Hepatic stellate cell (primary cell): ENCODE measurements around the gene COL9A3.
"Not testable (repeated sequence)": the region's sequence is repeated elsewhere in the genome, so short reads cannot be mapped to it uniquely, and the experiment has no call there.

Experiments used
- DNase-seq: peaks from one replicate; pipeline ENCODE4 v3.0.0; 2011; ENCODE audit warnings: low spot score

COL9A3 gene

DNA sequence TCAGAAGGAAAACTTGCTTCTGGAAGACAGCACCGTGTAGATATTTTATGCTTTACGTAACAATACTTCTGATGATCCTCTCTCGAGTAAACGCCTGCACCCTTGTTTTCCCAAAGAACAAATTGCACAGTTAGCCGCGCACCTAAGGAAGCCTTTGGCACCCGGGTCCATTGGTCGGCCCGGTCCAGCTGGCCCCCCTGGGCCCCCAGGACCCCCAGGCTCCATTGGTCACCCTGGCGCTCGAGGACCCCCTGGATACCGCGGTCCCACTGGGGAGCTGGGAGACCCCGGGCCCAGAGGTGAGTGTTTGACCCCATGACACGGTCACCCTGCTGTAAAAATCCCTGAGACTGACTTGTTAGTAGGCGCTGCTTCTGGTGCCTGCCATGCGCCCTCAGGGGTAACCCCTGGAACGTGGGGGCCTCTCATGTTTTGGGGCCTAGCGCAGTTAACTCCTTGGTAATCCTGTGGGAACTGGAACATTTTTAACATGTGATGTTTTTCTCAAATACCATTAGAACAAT, 20.2 kb downstream of the COL9A3 start:
- DNase-seq: no peak

- no peak for DNase-seq
Measured at GRCh38 chr20:62837790-62838127, 20.9 kb downstream of the COL9A3 start.

GRCh38 chr20:62838128-62838891, 21.5 kb downstream of the COL9A3 start:
- no peak for DNase-seq

DNA sequence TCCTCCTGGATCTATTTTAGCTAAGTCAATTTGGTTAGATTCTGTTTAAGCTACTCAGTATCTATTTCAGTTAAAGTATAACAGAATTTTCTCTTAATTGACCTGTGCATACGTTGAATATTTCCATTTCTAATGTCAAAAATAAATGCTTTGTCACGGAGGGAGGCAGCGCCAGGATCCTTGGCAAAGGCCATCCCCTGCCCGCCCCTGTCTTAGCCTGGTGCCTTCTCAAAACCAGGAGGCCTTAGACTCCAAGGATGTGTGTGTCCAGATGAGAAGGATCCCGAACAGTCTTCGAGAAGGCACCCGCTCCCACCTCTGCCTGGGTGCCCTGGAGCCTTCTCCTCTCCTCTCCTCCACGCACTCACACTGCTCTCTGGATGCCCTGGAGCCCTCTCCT, 22.4 kb downstream of the COL9A3 start:
- DNase-seq: no peak

DNA sequence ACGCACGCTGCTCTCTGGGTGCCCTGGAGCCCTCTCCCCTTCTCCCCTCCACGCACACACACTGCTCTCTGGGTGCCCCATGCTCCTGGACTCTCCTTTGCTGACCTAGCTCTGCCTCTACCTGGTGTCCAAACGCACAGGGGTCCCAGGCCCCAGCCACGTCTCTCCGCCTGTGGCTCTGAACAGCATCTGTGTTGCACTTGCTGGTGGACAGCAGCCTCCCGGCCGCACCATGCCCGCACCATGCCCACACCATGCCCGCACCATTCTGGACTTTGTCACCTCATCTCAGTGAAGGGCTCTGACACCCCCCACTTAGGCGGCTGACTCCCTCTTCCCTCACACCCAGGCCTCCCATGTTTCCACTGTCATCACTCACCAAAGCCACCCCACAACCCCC, 23.0 kb downstream of the COL9A3 start:
- no peak for DNase-seq

DNA sequence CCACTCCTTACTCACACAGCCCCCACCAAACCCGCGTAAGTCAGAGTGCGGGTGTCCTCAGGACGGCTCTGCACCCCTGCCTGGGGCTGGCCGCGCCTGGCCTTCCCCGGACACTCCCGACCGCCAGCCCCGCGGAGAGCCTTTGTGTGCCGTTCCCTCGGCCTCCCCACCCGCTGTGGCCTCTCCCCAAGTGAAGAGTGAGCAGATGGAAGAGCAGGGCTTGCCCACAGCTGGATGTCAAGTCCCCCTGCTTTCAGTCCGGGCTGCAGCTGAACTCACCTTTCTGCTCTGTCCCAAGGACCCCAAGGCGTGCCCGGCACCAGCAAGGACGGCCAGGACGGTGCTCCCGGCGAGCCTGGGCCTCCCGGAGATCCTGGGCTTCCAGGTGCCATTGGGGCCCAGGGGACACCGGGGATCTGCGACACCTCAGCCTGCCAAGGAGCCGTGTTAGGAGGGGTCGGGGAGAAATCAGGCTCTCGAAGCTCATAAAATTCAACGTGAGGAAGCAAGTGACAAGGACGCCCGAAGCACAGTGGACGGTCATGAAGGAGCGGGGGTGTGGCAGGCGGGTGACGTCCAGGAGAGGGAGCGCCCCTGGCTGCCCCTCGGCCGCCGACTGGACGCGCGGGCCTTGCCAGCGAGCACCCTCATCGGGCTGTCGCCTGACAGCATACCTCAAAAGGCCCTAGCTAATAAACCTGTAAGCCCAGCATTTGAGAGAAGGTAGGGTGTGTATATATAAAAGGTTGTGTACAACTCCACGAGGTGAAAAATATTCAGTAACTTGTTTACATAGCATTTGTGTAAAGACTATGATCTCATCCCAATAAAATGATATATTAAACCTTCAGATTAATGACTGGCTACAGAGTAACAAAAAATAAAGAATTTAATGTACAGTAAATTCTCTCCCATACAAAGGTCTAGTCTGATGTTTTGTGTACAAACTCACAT, 23.7 kb downstream of the COL9A3 start:
- DNase-seq: no peak

DNA sequence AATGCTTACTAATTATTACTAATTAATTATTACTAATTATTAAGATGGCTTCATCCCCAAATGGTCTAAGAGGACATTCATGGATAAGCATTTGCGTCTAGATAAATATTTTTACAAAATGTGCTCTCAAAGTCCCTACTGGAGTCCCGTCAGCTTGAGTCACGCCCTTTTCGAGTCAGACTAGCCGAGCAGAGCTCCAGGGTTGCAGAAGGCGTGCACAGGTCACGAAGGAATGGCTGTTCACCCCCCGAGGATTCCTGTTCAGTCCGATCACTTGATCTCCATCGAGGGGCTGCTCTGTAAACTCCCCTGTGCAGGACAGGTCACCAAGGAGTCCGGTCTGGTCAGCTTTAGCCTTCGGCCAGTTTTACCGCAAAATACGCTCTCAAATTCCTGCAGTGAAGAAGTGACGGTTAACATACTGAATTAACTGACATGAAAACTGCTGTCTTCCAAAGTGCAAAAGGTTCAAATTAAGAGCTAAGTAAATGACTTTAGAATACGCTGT, 24.9 kb downstream of the COL9A3 start:
- no peak for DNase-seq

GRCh38 chr20:62843656-62844055, 26.8 kb downstream of the COL9A3 start:
- DNase-seq: no peak

DNA sequence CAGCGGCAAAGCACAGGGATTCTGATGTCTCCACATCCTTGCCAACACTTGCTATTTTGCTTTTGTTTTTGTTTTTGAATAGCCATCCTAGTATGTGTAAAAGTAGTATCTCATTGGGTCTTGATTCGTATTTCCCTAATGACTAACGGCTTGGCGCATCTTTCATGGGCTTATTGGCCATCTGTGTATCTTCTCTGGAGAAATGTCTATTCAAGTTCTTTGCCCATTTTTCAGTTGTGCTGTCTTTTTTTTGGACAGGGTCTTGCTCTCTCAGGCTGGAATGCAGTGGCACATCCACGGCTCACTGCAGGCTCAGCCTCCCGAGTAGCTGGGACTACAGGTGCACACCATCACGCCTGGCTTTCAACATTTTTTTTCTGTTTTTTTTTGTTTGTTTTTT, 27.3 kb downstream of the COL9A3 start:
- DNase-seq: no peak

DNA sequence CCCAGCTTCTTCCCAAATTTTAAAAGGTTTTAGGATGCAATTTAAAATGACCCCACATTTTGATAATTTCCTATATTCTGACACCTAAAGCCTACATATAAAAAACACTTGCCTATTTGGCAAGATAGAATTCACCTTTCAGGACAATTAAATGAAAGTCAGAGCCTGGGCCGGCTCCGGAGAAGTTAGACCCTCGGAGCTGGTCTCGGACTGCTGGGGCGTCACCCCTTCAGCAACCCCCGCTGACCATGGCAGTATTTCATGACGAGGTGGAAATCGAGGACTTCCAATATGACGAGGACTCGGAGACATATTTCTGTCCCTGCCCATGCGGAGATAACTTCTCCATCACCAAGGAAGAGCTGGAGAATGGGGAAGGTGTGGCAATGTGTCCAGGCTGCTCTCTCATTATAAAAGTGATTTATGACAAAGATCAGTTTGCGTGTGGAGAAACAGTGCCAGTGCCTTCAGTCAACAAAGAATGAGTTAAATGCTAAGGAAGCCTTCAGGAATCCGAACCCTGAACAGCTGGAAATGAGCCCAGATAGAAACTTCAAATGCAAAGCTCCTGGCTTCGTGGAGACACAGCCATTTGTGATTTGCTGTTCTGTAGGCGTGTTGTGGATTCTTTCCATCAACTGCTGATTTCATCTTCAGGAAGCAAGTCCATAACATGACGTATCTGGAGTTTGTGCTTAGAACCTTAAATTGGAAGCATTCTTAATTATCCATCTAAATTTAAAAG, 28.7 kb downstream of the COL9A3 start:
- DNase-seq: no peak

GRCh38 chr20:62846166-62846890, 29.5 kb downstream of the COL9A3 start:
- no peak for DNase-seq

- not testable (repeated sequence) for DNase-seq
Measured at GRCh38 chr20:62848917-62849316, 32.1 kb downstream of the COL9A3 start.

GRCh38 chr20:62849431-62849830, 32.6 kb downstream of the COL9A3 start:
- DNase-seq: no peak

DNA sequence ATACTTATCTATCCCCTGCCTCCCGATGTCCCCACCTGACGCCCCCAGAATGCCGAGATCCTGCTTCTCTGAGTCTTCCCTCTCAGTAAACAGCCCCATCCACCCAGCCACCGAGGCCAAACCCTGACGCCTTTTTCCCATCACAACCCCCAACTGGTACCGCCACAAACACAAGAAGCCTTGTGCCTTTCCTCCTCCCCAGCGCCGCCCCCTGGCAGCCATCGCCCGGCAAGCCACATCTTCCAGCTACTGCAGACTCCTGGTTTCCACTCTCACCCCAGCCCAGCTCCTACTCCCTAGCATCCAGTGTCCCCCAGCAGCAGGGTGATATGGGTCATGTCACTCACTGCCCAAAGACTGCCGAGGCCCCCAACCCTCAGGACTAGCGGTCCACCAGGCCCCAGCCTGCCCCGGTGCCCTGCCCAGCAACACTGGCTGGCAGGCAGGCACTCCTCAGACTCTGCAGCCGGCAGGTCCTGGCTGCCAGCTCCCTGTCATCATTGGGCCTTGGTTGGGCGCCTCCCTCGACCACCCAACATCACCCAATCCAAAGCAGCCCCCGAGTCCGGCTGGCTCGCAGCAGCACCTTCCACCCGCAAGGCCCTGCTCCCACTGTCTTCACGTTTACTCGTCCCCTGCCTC, 33.6 kb downstream of the COL9A3 start:
- no peak for DNase-seq

- DNase-seq: no peak
Measured at GRCh38 chr20:62852196-62852595, 35.3 kb downstream of the COL9A3 start.

- DNase-seq: no peak
Measured at GRCh38 chr20:62852841-62853240, 36.0 kb downstream of the COL9A3 start.

GRCh38 chr20:62853304-62853703, 36.5 kb downstream of the COL9A3 start:
- DNase-seq: not testable (repeated sequence)

GRCh38 chr20:62854121-62854520, 37.3 kb downstream of the COL9A3 start:
- DNase-seq: no peak

DNA sequence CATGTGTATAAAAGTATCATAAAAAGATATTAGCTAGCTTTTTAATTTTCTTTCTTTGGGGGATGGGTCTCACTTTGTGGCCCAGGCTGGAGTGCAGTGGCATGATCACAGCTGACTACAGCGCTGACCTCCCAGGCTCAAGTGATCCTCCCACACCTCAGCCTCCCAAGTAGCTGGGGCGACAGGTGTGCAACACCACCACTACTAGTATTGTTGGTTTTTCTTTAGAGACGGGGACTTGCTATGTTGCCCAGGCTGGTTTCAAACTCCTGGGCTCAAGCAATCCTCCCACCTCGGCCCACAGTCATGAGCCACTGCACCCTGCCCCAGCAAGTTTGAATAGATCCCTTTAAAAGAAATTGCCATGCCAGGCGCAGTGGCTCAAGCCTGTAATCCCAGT, 38.3 kb downstream of the COL9A3 start:
- no peak for DNase-seq

- no peak for DNase-seq
Measured at GRCh38 chr20:62856931-62857619, 40.2 kb downstream of the COL9A3 start.
